HAP-1 (cell line): ENCODE data around the gene SSRP1.
"Not testable (repeated sequence)": the region's sequence is repeated elsewhere in the genome, so short reads cannot be mapped to it uniquely, and the experiment has no call there.

ENCODE experiments used
- DNase-seq, 2 experiments: peaks; one replicate each; pipeline ENCODE4 v3.0.0-alpha.2; 2016 to 2020; ENCODE audit warnings: low spot score in 2 of 2
- H3K27me3 ChIP-seq: fragments of 250-450 bp; sonication (Bioruptor Pico); 2 replicates; pipeline ENCODE4 v1.5.1; 2020; ENCODE audit warnings: low read depth, mild to moderate bottlenecking, moderate library complexity
- H3K36me3 ChIP-seq: fragments of 250-450 bp; sonication (Bioruptor Pico); replicated peaks from 2 replicates; pipeline ENCODE4 v1.5.1; 2020; ENCODE audit warnings: mild to moderate bottlenecking
- H3K4me1 ChIP-seq: fragments of 250-450 bp; sonication (Bioruptor Pico); 2 replicates; pipeline ENCODE4 v1.5.1; 2020; ENCODE audit warnings: mild to moderate bottlenecking
- H3K4me3 ChIP-seq: fragments of 250-450 bp; sonication (Bioruptor Pico); 2 replicates; pipeline ENCODE4 v1.5.1; 2020; ENCODE audit warnings: mild to moderate bottlenecking, moderate library complexity
- H3K9me3 ChIP-seq: fragments of 250-450 bp; sonication (Bioruptor Pico); 2 replicates; pipeline ENCODE4 v1.5.1; 2020; ENCODE audit warnings: mild to moderate bottlenecking, moderate library complexity
- in situ Hi-C: fragments of 300-500 bp; cut with MboI; formaldehyde crosslinking; loops from 3 replicates; pipeline ENCODE4 v1.14.3; 2020; ENCODE audit warnings: low sequenced_read_pairs, inconsistent platforms, mixed read lengths

SSRP1 gene

DNA sequence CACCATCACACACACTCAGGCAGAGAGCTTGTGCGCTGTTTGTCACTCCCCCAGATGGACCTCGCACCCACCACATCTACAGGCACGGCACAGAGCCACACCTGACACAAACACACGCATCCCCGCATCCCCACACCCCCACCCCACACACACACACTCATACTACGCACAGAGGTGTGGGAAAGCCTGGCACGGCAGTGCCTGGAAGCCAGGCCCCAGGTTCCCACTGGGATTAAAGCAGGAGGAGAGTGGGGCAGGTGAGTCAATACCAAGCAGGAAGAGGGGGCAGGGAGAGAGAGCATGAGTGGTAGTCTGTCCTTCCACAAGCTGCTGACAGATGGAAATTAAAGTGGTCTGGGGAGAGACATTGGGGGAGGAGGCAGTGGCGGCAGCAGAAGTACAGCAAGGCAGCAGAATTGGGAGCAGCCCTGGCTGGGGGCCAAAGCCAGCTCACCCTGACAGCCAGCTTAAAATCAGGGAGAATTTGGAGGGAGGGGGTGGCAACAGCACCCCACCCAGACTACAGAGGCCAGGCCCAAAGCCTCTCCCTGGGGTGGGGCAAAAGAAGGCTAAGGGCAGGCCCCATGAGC is 31.6 kb downstream of the SSRP1 start:
- no peak overlapping the region for H3K4me3 ChIP-seq
- H3K36me3 ChIP-seq: peaks cover 66% of the 10 kb centered on the region
- H3K9me3 ChIP-seq: no peaks in the 10 kb centered on the region
- no peaks in the 10 kb centered on the region for H3K4me1 ChIP-seq
- H3K27me3 ChIP-seq: no peaks in the 10 kb centered on the region
- in situ Hi-C loops: no loop called here
- DNase-seq: no peak

DNA sequence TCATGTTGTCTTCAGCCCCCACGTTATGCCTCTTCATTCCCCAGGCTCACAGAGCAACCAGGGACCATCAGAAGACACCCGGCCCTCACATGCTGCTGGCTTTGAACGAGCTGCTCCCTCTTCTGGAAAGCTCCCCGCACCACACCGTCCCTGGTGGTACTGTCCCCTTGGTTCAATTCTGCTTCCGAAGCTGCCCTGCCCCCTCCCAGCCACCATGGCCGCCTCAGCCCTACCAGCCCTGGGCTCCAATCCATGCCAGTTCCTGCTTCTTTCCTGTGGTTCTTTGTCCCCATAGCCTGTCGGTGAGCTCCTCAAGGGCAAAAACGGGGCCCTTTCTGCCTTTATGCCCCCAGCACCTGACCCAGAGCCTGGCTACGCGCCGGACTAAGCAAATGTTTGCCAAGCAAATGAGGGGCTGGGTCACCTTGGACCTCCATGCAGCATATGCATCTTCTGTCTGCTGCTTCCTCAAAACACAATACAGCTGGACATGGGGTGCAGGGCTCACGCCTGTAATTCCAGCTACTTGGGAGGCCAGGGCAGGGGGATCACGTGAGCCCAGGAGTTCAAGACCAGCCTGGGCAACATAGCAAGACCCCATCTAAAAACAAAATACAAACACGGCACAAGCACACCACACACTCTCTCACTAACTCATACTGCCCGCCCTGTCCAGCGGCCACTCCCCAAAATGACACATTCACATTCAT is 32.3 kb downstream of the SSRP1 start:
- in situ Hi-C loops: no loop called here

DNA sequence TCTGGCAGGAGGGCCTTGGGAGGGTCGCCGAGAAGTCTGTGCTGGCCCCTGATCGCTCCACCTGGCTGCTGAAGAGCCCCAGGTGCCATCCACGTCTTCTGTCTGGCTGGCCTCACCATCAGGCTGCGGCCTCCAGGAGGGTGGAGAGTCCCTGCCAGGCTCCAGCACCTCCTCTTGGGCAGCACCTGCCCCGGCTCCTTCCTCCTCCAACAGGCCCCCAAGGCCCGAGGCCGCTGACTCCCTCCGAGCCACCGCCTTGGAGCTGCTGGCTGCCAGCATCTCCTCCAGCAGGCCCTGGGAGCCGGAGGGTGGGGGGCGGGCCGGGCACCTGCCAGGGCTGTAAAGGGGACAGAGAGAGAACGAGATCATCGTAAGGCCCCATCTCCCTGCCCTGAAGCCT is 33.2 kb downstream of the SSRP1 start:
- no peak for DNase-seq
- H3K4me3 ChIP-seq: no peak overlapping the region
- in situ Hi-C loops: no loop called here
- H3K4me1 ChIP-seq: no peaks in the 10 kb centered on the region
- H3K27me3 ChIP-seq: no peaks in the 10 kb centered on the region
- H3K9me3 ChIP-seq: no peaks in the 10 kb centered on the region
- H3K36me3 ChIP-seq: peaks cover 64% of the 10 kb centered on the region

More for the DNA sequence above, 32.3 kb downstream of the SSRP1 start:
- Histone ChIP-seq H3K9me3 (no peaks in the 10 kb centered on the region), H3K36me3 (peaks cover 64% of the 10 kb centered on the region), H3K27me3 (no peaks in the 10 kb centered on the region), H3K4me3 (no peak overlapping the region), H3K4me1 (no peaks in the 10 kb centered on the region)
- no peak for DNase-seq

DNA sequence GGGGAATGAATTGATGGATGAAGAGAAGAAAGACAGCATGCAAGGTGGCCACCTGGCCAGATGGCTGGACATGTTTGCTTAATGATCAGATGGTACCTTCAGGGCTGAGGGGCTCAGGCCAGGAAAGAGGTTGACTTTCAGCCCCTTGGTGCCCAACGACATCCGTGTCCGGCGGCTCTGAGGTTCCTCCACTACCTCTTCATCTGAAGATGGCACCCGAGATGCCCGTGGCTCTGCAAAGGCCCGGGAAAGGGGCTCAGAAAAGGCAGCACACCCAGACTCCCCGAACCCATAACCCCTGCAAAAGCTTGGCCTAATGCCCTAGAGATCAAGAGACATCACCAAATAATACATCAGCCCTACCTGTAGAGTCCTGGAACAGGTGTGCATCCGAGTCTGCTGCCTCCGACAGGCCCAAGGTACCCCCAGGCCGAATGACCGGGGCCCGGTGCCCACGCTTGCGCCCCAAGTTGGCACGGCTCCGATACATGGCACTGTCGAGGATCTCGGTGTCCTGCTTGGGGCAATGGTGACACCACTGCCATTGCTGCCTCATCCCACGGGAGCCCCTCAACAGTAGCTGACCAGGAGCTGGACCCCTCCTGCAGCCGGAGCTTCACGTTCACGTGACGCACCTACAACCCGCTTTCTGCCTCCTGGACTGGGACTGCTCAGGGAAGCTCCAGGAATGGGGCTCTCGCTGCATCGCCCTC is 33.8 kb downstream of the SSRP1 start:
- H3K4me1 ChIP-seq: no peaks in the 10 kb centered on the region
- no peaks in the 10 kb centered on the region for H3K27me3 ChIP-seq
- no peaks in the 10 kb centered on the region for H3K9me3 ChIP-seq
- no peak overlapping the region for H3K4me3 ChIP-seq
- H3K36me3 ChIP-seq: peaks cover 59% of the 10 kb centered on the region
- DNase-seq: no peak
- in situ Hi-C loops: no loop called here

DNA sequence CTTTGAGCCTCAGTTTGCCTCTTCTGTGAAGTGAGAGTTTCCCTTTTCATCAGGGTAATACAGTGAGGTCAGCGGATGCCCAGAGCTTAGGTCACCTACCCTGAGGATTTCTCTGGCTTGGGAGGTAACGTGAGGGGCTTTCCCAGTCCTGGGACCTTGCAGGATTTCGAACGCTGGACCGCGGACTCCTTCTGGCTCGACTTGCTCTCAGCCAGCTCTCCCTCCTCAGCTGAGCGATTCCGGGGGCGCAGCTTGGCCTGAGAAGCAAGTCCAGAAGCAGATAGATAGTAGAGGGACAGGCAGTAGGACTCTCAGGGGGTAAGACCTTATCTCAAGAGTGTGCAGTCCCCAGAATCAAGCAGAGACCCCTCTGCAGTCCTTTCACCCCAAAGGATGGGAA is 34.9 kb downstream of the SSRP1 start:
- peaks cover 57% of the 10 kb centered on the region for H3K36me3 ChIP-seq
- H3K27me3 ChIP-seq: no peaks in the 10 kb centered on the region
- H3K9me3 ChIP-seq: no peaks in the 10 kb centered on the region
- DNase-seq: no peak
- H3K4me1 ChIP-seq: no peaks in the 10 kb centered on the region
- in situ Hi-C loops: no loop called here
- no peak overlapping the region for H3K4me3 ChIP-seq

DNA sequence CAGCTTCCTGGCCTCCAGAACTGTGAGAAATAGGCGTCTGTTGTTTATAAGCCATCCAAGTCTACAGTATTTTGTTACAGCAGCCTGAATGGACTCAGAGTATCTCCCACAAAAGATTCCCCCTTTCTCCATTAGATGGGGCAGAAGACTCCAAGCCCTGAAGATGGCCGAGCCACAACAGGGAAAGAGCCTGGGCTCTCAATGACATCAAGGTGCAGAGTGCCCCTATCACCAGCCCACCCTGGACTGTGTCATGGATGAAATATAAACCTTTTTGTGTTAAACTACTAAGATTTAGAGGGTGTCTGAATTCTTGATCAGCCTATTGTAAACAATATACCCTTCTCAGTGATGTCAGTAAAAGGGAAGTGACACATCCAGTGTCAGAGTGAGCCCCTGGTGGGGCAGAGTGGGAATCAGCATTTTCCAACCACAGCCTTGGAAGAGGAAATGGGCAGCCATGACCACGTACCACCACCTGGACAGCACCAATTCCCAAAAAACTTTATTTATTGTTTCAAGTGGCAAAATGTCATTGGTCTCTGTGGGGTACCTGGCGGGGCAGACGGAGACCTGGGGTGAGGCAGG is 36.4 kb downstream of the SSRP1 start:
- H3K4me1 ChIP-seq: peaks cover 6% of the 10 kb centered on the region
- H3K36me3 ChIP-seq: peaks cover 50% of the 10 kb centered on the region
- in situ Hi-C loops: no loop called here
- no peaks in the 10 kb centered on the region for H3K9me3 ChIP-seq
- no peak for DNase-seq
- no peak overlapping the region for H3K4me3 ChIP-seq
- H3K27me3 ChIP-seq: no peaks in the 10 kb centered on the region

DNA sequence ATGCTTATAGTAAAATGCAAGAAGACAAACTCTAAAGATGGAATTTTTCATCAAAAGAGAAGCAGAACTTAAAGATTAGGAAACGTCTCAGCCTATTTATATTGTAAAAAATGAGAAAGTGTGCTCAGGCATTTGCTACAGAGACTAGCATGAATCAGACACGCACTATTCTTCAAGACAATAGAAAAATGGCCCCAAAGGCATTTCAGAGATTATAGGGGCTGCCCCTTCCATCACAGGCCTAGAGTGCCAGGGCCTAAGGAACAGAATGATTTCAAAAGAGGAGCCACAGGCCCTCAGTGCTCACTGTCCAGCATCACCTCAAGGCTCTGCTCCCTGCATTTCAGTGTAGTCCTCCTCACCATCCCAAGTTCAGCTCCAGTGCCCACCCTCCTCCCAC is 38.5 kb downstream of the SSRP1 start:
- H3K27me3 ChIP-seq: no peaks in the 10 kb centered on the region
- peaks cover 6% of the 10 kb centered on the region for H3K4me1 ChIP-seq
- H3K9me3 ChIP-seq: no peaks in the 10 kb centered on the region
- peaks cover 44% of the 10 kb centered on the region for H3K36me3 ChIP-seq
- no peak for DNase-seq
- no peak overlapping the region for H3K4me3 ChIP-seq
- in situ Hi-C loops: no loop called here

DNA sequence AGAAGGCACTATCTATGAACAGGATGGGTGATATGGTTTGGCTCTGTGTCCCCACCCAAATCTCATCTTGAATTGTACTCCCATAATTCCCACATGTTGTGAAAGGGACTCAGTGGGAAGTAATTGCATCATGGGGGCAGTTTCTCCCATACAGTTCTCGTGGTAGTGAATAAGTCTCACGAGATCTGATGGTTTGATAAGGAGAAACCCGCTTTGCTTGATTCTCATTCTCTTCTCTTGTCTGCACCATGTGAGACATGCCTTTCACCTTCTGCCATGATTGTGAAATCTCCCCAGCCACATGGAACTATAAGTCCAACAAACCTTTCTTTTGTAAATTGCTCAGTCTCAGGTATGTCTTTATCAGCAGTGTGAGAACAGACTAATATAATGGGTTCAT is 39.5 kb downstream of the SSRP1 start:
- peaks cover 34% of the 10 kb centered on the region for H3K36me3 ChIP-seq
- H3K4me3 ChIP-seq, in situ Hi-C loops, DNase-seq, H3K4me1 ChIP-seq, H3K9me3 ChIP-seq, H3K27me3 ChIP-seq: not testable (repeated sequence)

DNA sequence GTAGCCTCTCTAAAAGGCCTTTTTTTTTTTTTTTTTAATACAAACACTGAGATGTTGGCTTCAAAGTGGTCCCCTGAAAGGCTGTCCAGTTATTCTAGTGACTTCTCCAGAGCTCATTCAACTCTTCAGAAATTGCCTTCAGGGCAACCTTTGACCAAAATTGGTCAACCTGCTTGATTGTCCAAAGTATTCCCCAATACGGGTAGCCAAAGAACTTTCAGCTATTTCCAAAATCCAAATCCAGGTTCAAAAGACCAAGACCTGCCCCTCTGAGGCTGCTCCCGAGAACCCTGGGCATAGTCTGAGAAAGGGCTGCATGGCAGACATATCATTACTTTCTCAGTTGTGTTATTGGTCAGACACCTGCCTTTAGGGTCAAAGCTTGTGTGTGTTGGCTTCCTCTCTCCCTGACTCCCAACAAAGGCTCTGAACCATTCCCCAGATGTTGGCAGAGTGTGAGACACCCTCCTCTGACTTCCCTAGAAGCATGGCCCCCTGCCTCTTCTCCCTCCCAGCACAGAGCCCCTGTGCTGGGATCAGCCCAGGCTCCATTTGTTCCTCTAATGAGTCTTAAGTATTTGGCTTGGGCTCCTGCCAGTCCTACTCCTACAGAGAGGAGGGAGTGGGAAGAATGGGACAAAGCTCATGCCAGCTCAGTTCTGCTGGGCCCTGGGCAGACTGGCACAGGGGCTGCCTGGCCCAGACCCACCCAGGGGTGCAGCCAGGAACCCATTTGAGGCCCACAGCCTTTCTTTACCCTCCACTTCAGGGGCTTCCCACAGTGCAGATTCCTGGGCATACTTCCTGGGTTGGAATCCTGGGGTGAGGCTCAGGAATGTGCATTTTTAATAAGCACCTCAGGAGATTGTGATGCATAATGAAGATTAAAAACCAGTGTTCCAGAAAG is 41.2 kb downstream of the SSRP1 start:
- DNase-seq: peak; percentile 46 to 58
- Histone ChIP-seq H3K9me3 (no peaks in the 10 kb centered on the region), H3K4me1 (peaks cover 11% of the 10 kb centered on the region), H3K36me3 (peaks cover 16% of the 10 kb centered on the region), H3K4me3 (no peak overlapping the region), H3K27me3 (no peaks in the 10 kb centered on the region)
- in situ Hi-C loops: no loop called here

DNA sequence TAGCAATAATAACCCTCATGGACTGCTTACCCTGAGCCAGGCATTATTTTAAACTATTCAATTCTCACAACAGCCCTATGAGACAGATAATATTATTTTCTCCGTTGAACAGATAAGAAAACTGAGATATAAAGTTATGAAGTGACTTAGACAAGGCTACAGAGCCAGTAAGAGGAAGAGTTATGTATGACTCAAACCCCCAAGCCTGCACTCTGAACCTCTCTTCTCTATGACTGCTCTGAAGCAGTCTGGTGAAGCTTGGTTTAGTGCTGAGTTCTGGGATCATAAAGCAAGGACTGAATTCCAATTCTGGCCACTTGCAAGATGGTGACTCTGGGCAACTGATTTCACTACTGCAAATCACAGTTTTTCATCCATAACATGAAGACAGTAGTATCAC is 45.4 kb downstream of the SSRP1 start:
- H3K4me3 ChIP-seq: no peak overlapping the region
- DNase-seq: no peak
- no peaks in the 10 kb centered on the region for H3K27me3 ChIP-seq
- in situ Hi-C loops: no loop called here
- H3K9me3 ChIP-seq: no peaks in the 10 kb centered on the region
- H3K36me3 ChIP-seq: no peaks in the 10 kb centered on the region
- peaks cover 29% of the 10 kb centered on the region for H3K4me1 ChIP-seq

DNA sequence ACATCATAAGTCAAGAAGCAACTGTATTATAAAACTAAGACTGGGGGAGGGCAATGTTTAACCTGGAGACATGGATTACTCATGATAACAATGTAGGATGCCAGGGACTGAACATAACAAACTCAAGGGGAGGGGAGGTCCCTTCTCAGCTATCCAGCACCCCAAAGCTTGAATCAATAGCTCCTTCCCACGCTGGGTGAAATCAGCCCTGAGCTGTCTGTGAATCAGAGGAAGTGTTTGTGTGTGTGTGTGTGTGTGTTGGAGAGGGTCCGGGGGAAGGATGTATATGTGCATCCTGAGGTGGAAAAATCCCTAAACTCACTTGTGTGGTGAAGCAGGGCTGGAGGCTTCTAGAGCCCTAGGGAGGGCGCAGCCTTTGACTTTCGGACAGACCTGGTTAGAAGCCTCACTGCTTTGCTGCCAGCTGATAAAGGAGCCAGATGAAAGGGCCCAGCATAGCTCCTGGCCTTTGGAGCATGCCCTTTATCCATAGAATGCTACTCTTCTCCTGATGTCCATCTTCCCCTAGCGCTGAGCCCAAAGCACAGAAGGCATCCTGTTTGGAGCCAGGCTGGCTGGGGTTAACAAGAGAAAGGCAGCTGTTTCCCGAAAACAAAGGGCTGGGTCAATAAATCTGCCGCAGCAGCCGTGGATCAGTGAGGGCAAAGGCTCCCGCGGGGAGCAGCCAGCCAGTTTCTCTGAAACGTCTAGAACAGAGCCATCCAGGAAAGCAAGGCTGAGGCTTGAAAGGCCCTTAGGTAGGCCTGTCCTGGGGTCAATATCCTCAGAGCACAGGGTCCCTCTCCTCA is 46.7 kb downstream of the SSRP1 start:
- H3K9me3 ChIP-seq: no peaks in the 10 kb centered on the region
- no peak overlapping the region for H3K4me3 ChIP-seq
- in situ Hi-C loops: no loop called here
- no peaks in the 10 kb centered on the region for H3K27me3 ChIP-seq
- peak; percentile 58 to 77 for DNase-seq
- no peaks in the 10 kb centered on the region for H3K36me3 ChIP-seq
- peaks cover 29% of the 10 kb centered on the region for H3K4me1 ChIP-seq

DNA sequence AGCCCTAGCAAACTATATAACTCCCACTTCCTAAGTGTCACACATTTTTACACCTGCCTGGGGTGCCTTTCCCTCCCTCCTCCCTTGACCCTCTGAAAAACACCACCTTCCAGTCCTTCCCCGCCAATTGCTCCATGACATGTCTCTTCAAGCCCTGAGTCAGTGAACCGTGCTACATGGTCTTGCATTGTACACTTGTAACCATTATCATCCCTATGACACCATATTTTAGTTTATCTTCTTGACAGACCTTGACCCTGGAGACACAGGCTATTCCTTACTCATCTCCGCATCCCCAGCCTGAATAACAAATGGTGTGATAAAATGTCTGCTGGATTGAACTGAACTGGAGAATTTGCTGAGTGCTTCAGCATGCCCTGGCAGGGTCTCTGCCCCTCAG is 47.8 kb downstream of the SSRP1 start:
- Histone ChIP-seq H3K4me3 (no peak overlapping the region), H3K36me3 (no peaks in the 10 kb centered on the region), H3K9me3 (no peaks in the 10 kb centered on the region), H3K27me3 (no peaks in the 10 kb centered on the region), H3K4me1 (peaks cover 40% of the 10 kb centered on the region)
- in situ Hi-C loops: no loop called here
- no peak for DNase-seq
